ENCODE data around the gene TEDC2.

TEDC2 gene

DNA sequence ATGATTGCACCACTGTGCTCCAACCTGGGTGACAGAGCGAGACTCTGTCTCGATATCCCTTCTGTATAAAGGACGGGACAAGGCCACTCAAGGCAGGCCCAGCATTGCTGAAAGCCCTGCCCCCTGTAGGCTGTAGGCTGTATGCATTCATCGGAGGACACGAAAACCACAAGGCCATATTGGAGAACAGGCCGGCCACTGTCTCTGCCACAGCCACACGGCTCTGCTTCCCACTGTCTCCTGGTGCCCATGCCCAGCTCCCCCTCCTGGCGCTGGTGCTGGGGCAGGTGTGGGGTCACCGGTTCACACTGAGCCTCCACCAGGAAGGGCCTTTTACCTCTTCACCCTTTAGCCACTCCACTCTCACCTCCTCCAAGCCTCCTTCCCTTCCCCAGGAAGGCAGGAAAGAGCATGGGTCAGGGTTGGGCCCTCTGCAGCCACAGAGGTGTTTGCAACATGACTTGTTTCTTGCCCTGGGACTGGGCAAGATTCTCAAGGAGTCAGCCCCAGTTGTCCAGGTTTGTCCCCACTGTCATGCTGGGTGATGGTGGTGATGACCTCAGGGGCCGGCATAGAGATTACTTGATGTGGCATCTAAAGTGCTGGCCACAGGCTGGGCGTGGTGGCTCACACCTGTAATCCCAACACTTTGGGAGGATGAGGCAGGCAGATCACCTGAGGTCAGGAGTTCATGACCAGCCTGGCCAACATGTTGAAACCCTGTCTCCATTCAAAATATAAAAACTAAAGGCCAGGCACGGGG is 5.9 kb downstream of the TEDC2 start:
- DNase-seq: no peak

DNA sequence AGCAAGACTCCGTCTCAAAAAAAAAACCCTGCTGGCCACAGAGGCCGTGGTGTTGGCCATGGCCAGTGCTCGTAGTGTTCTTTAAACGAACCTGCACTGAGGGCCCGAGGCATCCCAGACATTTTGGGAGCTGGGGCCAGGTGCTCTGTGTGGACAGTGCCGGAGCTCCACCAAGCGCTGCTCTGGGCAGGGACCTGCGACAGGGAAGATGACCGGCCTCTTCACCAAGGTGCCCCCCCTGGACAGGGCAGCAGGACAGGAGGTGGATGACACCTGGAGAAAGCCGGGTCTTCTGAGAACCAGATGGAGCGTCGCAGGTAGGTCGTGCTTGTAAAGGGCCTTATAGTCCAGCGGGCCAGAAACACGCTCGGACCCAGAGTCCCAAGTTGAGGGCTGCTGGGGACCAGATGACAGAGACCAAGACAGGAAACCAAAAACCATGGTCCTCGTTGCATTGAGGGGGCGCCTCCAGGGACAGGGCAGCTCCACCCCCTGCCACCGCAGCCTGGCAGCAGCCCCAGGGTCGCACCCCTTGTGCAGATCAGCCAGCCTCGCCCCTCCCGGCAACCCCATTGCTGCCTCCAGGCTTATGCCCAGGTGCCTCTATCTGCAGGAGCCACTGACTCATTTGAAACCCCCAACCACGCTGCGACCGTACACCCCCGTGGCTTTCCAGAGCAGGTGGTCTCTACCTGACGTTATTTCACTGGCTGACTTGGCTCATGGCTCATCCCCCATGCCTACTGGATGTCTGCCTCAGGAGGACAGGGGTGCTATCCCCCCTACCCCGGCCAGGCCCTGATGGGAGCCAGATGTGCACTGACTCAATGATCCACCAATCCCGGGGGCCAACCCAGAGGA is 7.0 kb downstream of the TEDC2 start:
- no peak for DNase-seq

GRCh38 chr16:2467528-2468232 is 7.8 kb downstream of the TEDC2 start:
- DNase-seq: peak; percentile 81

GRCh38 chr16:2468233-2468724 is 8.4 kb downstream of the TEDC2 start:
- no peak for DNase-seq

DNA sequence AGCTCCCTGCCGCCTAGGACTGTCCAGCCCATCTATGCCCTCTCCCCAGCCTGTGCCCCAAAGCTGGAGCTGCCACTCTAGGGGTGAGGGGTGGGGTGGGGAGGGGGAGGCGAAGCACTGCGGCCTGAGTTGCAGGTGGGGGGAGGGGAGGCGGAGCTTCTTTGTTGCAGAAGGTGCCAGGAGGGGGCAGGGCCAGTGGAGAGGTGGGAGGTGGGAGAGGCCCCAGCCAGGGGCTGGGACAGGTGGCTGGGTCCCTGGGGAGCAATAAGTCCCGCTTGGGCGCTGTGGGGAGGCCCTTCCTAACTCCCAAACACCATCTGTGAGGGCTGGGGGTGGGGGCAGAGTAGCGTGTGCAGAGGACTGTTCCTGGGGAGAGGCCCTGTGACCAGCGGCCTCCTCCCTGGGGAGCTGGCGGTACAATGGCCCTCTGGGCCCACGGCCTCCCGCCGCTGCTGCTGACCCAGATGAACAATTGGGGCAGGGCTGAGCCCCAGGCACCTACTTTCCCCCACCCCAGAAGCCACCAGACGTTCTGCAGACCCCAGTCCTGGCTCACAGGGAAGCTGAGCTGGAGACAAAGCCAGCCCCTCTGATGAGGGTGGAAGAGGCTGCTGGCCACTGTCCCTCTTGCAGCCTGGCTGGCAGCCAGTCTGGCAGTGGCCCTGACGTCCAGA is 9.0 kb downstream of the TEDC2 start:
- no peak for DNase-seq

- DNase-seq: no peak
Observed at GRCh38 chr16:2469399-2470233, 9.7 kb downstream of the TEDC2 start.

GRCh38 chr16:2470234-2470601 is 10.3 kb downstream of the TEDC2 start:
- DNase-seq: no peak

DNA sequence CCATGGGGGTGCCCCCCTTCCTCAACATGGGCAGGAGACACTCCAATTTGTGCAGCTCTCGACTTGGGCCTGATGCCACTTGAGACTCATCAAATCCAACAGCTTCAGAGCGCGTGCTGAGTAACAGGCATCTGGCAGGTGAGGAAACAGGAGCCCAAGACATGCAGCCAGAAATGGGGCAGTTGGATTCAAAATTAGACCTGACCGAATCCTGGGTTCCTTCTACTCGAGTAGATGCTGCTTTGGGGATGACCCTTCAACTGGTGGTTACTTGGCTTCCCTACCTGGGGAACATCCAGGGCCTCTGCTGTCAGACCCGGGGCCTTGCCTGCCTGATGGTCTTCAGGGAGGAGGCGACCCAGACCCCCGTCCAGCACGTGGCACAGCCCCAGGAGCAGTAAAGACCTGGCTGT is 10.7 kb downstream of the TEDC2 start:
- DNase-seq: no peak

GRCh38 chr16:2471016-2471652 is 11.2 kb downstream of the TEDC2 start, which contains the start of gene NTN3:
TSS of gene NTN3 (plus strand) at chr16:2471297. CDS start at chr16:2471702, 405 bp downstream.
- DNase-seq: no peak

DNA sequence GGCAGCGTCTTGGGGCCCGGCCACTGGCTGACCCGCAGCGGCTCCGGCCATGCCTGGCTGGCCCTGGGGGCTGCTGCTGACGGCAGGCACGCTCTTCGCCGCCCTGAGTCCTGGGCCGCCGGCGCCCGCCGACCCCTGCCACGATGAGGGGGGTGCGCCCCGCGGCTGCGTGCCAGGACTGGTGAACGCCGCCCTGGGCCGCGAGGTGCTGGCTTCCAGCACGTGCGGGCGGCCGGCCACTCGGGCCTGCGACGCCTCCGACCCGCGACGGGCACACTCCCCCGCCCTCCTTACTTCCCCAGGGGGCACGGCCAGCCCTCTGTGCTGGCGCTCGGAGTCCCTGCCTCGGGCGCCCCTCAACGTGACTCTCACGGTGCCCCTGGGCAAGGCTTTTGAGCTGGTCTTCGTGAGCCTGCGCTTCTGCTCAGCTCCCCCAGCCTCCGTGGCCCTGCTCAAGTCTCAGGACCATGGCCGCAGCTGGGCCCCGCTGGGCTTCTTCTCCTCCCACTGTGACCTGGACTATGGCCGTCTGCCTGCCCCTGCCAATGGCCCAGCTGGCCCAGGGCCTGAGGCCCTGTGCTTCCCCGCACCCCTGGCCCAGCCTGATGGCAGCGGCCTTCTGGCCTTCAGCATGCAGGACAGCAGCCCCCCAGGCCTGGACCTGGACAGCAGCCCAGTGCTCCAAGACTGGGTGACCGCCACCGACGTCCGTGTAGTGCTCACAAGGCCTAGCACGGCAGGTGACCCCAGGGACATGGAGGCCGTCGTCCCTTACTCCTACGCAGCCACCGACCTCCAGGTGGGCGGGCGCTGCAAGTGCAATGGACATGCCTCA is 12.0 kb downstream of the TEDC2 start:
- DNase-seq: no peak

DNA sequence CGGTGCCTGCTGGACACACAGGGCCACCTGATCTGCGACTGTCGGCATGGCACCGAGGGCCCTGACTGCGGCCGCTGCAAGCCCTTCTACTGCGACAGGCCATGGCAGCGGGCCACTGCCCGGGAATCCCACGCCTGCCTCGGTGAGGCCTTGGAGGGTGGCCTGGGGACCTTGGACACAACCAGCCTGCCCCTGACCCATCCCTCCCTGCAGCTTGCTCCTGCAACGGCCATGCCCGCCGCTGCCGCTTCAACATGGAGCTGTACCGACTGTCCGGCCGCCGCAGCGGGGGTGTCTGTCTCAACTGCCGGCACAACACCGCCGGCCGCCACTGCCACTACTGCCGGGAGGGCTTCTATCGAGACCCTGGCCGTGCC is 12.6 kb downstream of the TEDC2 start:
- no peak for DNase-seq

GRCh38 chr16:2472885-2473445 is 13.1 kb downstream of the TEDC2 start:
- no peak for DNase-seq

DNA sequence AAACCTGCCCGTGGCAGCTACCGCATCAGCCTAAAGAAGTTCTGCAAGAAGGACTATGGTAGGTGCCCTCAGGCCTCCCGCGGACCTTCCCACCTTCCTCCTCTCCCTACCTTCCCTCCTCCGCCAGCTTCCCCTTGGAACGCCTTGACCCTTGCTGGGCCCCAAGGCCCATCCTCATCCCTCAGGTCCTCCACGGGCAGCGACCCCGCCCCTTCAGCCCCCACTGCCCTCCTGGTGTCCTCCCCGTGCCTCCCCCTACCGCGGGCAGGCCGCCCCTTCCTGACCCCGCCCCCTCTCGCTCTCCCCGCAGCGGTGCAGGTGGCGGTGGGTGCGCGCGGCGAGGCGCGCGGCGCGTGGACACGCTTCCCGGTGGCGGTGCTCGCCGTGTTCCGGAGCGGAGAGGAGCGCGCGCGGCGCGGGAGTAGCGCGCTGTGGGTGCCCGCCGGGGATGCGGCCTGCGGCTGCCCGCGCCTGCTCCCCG is 13.6 kb downstream of the TEDC2 start:
- no peak for DNase-seq

- DNase-seq: peak; percentile 50
Observed at GRCh38 chr16:2473999-2474876, 14.3 kb downstream of the TEDC2 start.

GRCh38 chr16:2474877-2475412 is 15.0 kb downstream of the TEDC2 start, which contains the start of gene TBC1D24:
TSS of gene TBC1D24 (plus strand) at chr16:2475127. CDS start at chr16:2496149, 21,022 bp downstream.
- DNase-seq: peak; percentile 83

- no peak for DNase-seq
Observed at GRCh38 chr16:2475413-2476344, 15.8 kb downstream of the TEDC2 start.

DNA sequence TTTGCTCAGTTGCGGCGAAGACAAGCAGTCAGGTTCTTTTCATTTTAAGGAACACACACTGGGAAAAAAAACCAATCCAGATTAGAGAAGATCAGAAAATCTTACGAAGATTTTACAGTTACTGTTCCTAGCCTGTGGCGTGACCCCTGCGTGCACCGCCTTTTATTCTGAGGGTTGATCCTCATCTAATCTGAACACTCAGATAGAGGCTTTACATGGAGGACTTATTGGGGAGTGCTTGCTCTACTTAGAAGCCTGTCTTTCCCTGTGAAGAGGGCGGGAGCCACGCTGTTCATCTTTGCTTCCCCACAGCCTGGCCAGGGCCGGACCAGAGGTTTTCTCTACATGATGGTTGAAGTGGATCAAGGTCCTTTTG is 16.4 kb downstream of the TEDC2 start:
- DNase-seq: no peak
